Colonic mucosa (tissue), 4 donors: ENCODE results near the gene LIPK. TPM values are rescaled to one million over a fixed set of nuclear protein-coding genes. Genes with fewer than 3 reads are reported as not detected.

Experiments used
- DNase-seq: peaks from one replicate; pipeline ENCODE4 v3.0.0-alpha.2; 2020
- H3K27ac ChIP-seq: fragments of 200-600 bp; one replicate; pipeline ENCODE4 v1.8.0; 2021
- H3K27me3 ChIP-seq: fragments of 200-600 bp; one replicate; pipeline ENCODE4 v1.8.0; 2021
- H3K36me3 ChIP-seq: fragments of 200-600 bp; one replicate; pipeline ENCODE4 v1.8.0; 2021
- H3K4me1 ChIP-seq: fragments of 200-600 bp; one replicate; pipeline ENCODE4 v1.8.0; 2021; ENCODE audit warnings: mild to moderate bottlenecking
- H3K4me3 ChIP-seq: fragments of 200-600 bp; one replicate; pipeline ENCODE4 v1.8.0; 2021
- H3K9ac ChIP-seq, 2 donors: one replicate each; pipeline ENCODE4 v1.7.0; 2013; ENCODE audit warnings: control low read depth in 2 of 2, low read depth in 2 of 2, low read length in 2 of 2
- H3K9me3 ChIP-seq: fragments of 200-600 bp; one replicate; pipeline ENCODE4 v1.8.0; 2021
- CTCF ChIP-seq: fragments of 200-600 bp; IDR thresholded peaks from one replicate; pipeline ENCODE4 v1.8.0; 2022; ENCODE audit warnings: antibody characterized with exemption, mild to moderate bottlenecking
- intact Hi-C: fragments of 100-400 bp; cut with DNase I; formaldehyde crosslinking; loops from one replicate; pipeline ENCODE4 v1.14.1; 2022
- total RNA-seq, 2 donors: library from RNA; stranded (reverse); fragmentation: NEBNext Ultra II Directional in 1 of 2; extraction: Animal tissue kit (Norgen Biotek cat#: 25700) in 1 of 2; gene quantifications; one replicate each; pipeline ENCODE4 v1.2.1, GENCODE V29; 2021
- donor health status: healthy.
- donor health status: DM: no; HTN: no; CAD: no.
- donor health status: DM: no; HTN: no; CAD: no.

The LIPK gene
- total RNA-seq, 2 donors from 2014 or later: not detected

GRCh38 chr10:88754287-88754686 is 48.2 kb downstream of the LIPK start:
- Histone ChIP-seq H3K27me3 (no peaks in the 10 kb centered on the region), H3K9me3 (no peaks in the 10 kb centered on the region), H3K27ac (no peak overlapping the region), H3K4me3 (no peak overlapping the region), H3K36me3 (no peaks in the 10 kb centered on the region), H3K4me1 (no peaks in the 10 kb centered on the region), H3K9ac (no peak overlapping the region)
- intact Hi-C loops: no loop called here
- TF ChIP-seq CTCF: no peak
- DNase-seq: no peak

- no peak overlapping the region for H3K4me3 ChIP-seq
- H3K27ac ChIP-seq: no peak overlapping the region
- H3K9ac ChIP-seq: no peak overlapping the region
- intact Hi-C loops: no loop called here
- H3K9me3 ChIP-seq: no peaks in the 10 kb centered on the region
- DNase-seq: no peak
- H3K27me3 ChIP-seq: no peaks in the 10 kb centered on the region
- no peak for TF ChIP-seq CTCF
- no peaks in the 10 kb centered on the region for H3K4me1 ChIP-seq
- no peaks in the 10 kb centered on the region for H3K36me3 ChIP-seq
Observed at GRCh38 chr10:88755753-88756152, 49.7 kb downstream of the LIPK start.

GRCh38 chr10:88756660-88757059 is 50.6 kb downstream of the LIPK start:
- H3K4me1 ChIP-seq: no peaks in the 10 kb centered on the region
- intact Hi-C loops: no loop called here
- H3K36me3 ChIP-seq: no peaks in the 10 kb centered on the region
- no peaks in the 10 kb centered on the region for H3K9me3 ChIP-seq
- no peak for DNase-seq
- no peak for TF ChIP-seq CTCF
- H3K27ac ChIP-seq: no peak overlapping the region
- no peak overlapping the region for H3K9ac ChIP-seq
- no peak overlapping the region for H3K4me3 ChIP-seq
- H3K27me3 ChIP-seq: no peaks in the 10 kb centered on the region

- DNase-seq: no peak
- intact Hi-C loops: no loop called here
- no peak within 1 kb of the TSS for H3K9ac ChIP-seq
- H3K4me3 ChIP-seq: no peak within 1 kb of the TSS
- no peaks in the 10 kb centered on the region for H3K9me3 ChIP-seq
- H3K27me3 ChIP-seq: no peaks in the 10 kb centered on the region
- TF ChIP-seq CTCF: no peak
- H3K4me1 ChIP-seq: no peaks in the 10 kb centered on the region
- no peaks in the 10 kb centered on the region for H3K36me3 ChIP-seq
- H3K27ac ChIP-seq: no peak within 1 kb of the TSS
Observed at GRCh38 chr10:88759366-88760101, 53.5 kb downstream of the LIPK start, which contains the start of gene LIPN. Gene LIPN, plus strand, starts transcription at chr10:88760020. Its CDS starts 1,386 bp downstream, at chr10:88761406.

GRCh38 chr10:88762906-88763305 is 56.9 kb downstream of the LIPK start:
- Histone ChIP-seq H3K9ac (no peak overlapping the region), H3K27ac (no peak overlapping the region), H3K27me3 (no peaks in the 10 kb centered on the region), H3K4me1 (no peaks in the 10 kb centered on the region), H3K4me3 (no peak overlapping the region), H3K9me3 (no peaks in the 10 kb centered on the region), H3K36me3 (no peaks in the 10 kb centered on the region)
- intact Hi-C loops: no loop called here
- no peak for TF ChIP-seq CTCF
- DNase-seq: no peak
